ENCODE results near the gene TNFRSF14.

GRCh38 chr1:2587860-2588571, 31.8 kb downstream of the TNFRSF14 start:
- no peak for TF ChIP-seq CTCF (IDR thresholded peaks at IDR 0.05)
- TF ChIP-seq ZFX (IDR thresholded peaks at IDR 0.05; ENCODE audit: borderline replicate concordance), result no peak

Measured in 22Rv1 (cell line).